B cell (primary cell): Measurements from ENCODE around the gene SLC36A4.

ENCODE experiments used
- EZH2 ChIP-seq: IDR thresholded peaks from 2 replicates; pipeline ENCODE4 v1.6.1; 2012; ENCODE audit warnings: borderline replicate concordance, low read depth, mild to moderate bottlenecking, moderate library complexity, low read length; ENCODE audit not compliant: insufficient read depth, poor library complexity, severe bottlenecking
- TF ChIP-seq, protein P1 (sequence below): fragments of 200-600 bp; IDR thresholded peaks from one replicate; pipeline ENCODE4 v1.8.0; 2022; ENCODE audit warnings: antibody characterized with exemption, mild to moderate bottlenecking

DNA sequence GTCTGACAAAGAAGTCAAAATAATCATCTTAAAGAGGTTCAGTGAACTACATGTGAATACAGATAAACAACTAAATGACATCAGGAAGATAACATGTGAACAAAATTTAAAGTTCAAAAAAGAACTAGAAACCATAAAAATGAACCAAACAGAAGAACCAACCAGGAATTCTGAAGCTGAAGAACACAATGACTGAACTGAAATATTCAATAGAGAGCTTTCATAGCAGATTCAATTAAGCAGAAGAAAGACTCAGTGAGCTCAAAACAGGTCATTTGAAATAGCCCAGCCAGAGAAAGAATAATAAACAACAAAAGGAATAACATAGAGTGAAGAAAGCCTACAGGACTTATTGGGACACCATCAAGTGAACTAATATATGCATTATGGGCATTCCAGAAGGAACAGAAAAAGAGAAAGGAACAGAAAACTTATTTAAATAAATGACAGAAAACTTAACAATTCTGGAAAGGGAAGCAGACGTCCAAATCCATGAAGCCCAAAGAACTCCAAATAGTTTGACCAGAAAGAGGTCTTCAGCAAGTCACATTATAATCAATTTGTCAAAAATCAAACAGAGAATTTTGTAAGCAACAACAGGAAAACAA lies 11.0 kb upstream of the SLC36A4 start:
- TF ChIP-seq, protein P1, sequence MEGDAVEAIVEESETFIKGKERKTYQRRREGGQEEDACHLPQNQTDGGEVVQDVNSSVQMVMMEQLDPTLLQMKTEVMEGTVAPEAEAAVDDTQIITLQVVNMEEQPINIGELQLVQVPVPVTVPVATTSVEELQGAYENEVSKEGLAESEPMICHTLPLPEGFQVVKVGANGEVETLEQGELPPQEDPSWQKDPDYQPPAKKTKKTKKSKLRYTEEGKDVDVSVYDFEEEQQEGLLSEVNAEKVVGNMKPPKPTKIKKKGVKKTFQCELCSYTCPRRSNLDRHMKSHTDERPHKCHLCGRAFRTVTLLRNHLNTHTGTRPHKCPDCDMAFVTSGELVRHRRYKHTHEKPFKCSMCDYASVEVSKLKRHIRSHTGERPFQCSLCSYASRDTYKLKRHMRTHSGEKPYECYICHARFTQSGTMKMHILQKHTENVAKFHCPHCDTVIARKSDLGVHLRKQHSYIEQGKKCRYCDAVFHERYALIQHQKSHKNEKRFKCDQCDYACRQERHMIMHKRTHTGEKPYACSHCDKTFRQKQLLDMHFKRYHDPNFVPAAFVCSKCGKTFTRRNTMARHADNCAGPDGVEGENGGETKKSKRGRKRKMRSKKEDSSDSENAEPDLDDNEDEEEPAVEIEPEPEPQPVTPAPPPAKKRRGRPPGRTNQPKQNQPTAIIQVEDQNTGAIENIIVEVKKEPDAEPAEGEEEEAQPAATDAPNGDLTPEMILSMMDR = no peak
- TF ChIP-seq EZH2 = no peak
